K562 (cell line): ENCODE results near the gene OTOG. TPM values are rescaled to one million over a fixed set of nuclear protein-coding genes. Genes with fewer than 3 reads are reported as not detected.

Experiments used
- ATAC-seq: fragments of 200-7000 bp; cut with Tn5 transposase; 3 replicates; pipeline ENCODE4 v1.9.1; 2020; ENCODE audit warnings: moderate library complexity
- BruUV-seq: library from RNA; stranded (reverse); fragments of 400-500 nt; replicated peaks from 2 replicates; lab custom pipeline; 2021; lab: Mats Ljungman, UMichigan
- CTCF ChIA-PET: fragments of 300-600 bp; formaldehyde crosslinking; extraction: SDS; loops from one replicate; lab custom pipeline; 2021; ENCODE audit warnings: low intra/inter-chr PET ratio; lab: Yijun Ruan, JAX
- POLR2A ChIA-PET: fragments of 300-600, 350-650 bp; sonication (Branson Sonifier 250); formaldehyde crosslinking; extraction: SDS; loops from one replicate; lab custom pipeline; 2021; ENCODE audit warnings: antibody characterized with exemption, inconsistent platforms; lab: Yijun Ruan, JAX
- DNase-seq, 4 experiments: peaks; one replicate each; pipeline versions ENCODE4 v3.0.0 to v3.0.0-alpha.2; 2011 to 2018; ENCODE audit warnings: low spot score in 3 of 4, mixed read lengths in 3 of 4; ENCODE audit errors: extremely low read depth in 1 of 4
- FAIRE-seq: peaks from 2 replicates; lab custom pipeline; 2011; peaks lifted over from hg19 to GRCh38; lab: Jason Lieb, UNC
- H2AFZ ChIP-seq: 2 replicates; pipeline ENCODE4 v1.6.0; 2011; ENCODE audit warnings: low read depth, low read length, control low read depth, inconsistent platforms
- H3K27ac ChIP-seq: fragments of 200-600 bp; 3 replicates; pipeline ENCODE4 v1.8.0; 2011; ENCODE audit warnings: low read depth, mild to moderate bottlenecking, control low read depth, inconsistent platforms, low read length, moderate library complexity, mixed read lengths; ENCODE audit errors: extremely low read depth
- H3K27me3 ChIP-seq, 2 experiments: fragments of 300-600 bp in 1 of 2; 2 replicates in 1 of 2; 3 replicates in 1 of 2; pipeline versions ENCODE4 v1.6.0 to v1.8.0; 2011; ENCODE audit warnings: inconsistent platforms in 2 of 2, low read length in 2 of 2, mild to moderate bottlenecking in 1 of 2, mixed read lengths in 1 of 2, moderate library complexity in 1 of 2; ENCODE audit not compliant: control insufficient read depth in 2 of 2, insufficient read depth in 2 of 2
- H3K36me3 ChIP-seq: fragments of 300-600 bp; 3 replicates; pipeline ENCODE4 v1.8.0; 2011; ENCODE audit warnings: mild to moderate bottlenecking, low read length, inconsistent platforms; ENCODE audit not compliant: control insufficient read depth, insufficient read depth
- H3K4me1 ChIP-seq, 2 experiments: fragments of 200-600 bp in 1 of 2; replicated peaks in 1 of 2; 2 replicates in 1 of 2; 3 replicates in 1 of 2; pipeline versions ENCODE4 v1.5.1 to v1.8.0; 2011; ENCODE audit warnings: inconsistent platforms in 2 of 2, low read length in 2 of 2, mild to moderate bottlenecking in 1 of 2, mixed read lengths in 1 of 2, moderate library complexity in 1 of 2; ENCODE audit not compliant: control insufficient read depth in 2 of 2, insufficient read depth in 2 of 2
- H3K4me2 ChIP-seq: 2 replicates; pipeline ENCODE4 v1.6.1; 2011; ENCODE audit warnings: low read length, control low read depth, inconsistent platforms, mixed read lengths; ENCODE audit not compliant: insufficient read depth
- H3K4me3 ChIP-seq: fragments of 200-600 bp; sonication (generic), shearing (Covaris generic); 2 replicates; pipeline ENCODE4 v1.5.1; 2016; ENCODE audit warnings: control low read depth, inconsistent platforms
- H3K79me2 ChIP-seq: fragments of 200-600 bp; 3 replicates; pipeline ENCODE4 v1.8.0; 2011; ENCODE audit warnings: low read length, inconsistent platforms; ENCODE audit not compliant: control insufficient read depth, insufficient read depth
- H3K9ac ChIP-seq, 2 experiments: 2 replicates each; pipeline versions ENCODE4 v1.6.0 to v1.6.1; 2011; ENCODE audit warnings: low read depth in 2 of 2, low read length in 2 of 2, control low read depth in 1 of 2, inconsistent platforms in 1 of 2, mild to moderate bottlenecking in 1 of 2, mixed read lengths in 1 of 2; ENCODE audit not compliant: insufficient read depth in 1 of 2
- H3K9me1 ChIP-seq: one replicate; pipeline ENCODE4 v1.6.0; 2011; ENCODE audit warnings: inconsistent platforms, mild to moderate bottlenecking, low read length, moderate library complexity; ENCODE audit not compliant: control insufficient read depth, insufficient read depth
- H3K9me3 ChIP-seq: replicated peaks from 2 replicates; pipeline ENCODE4 v1.5.1; 2011; ENCODE audit warnings: low read depth, low read length, inconsistent platforms; ENCODE audit not compliant: control insufficient read depth, insufficient read depth
- H4K20me1 ChIP-seq: replicated peaks from 2 replicates; pipeline ENCODE4 v1.6.1; 2011; ENCODE audit warnings: low read length, inconsistent platforms, mixed read lengths; ENCODE audit not compliant: control insufficient read depth, insufficient read depth
- BDP1 ChIP-seq: IDR thresholded peaks from 3 replicates; pipeline ENCODE4 v1.6.1; 2011; ENCODE audit not compliant: insufficient read length, insufficient read depth
- NFATC3 ChIP-seq: fragments of 450-650 bp; IDR thresholded peaks from 2 replicates; pipeline ENCODE4 v1.6.1; 2017; ENCODE audit warnings: mild to moderate bottlenecking
- TFAM ChIP-seq: fragments of 250-450 bp; sonication (Bioruptor Pico); conservative IDR thresholded peaks from 2 replicates; pipeline ENCODE4 v1.5.0; 2021; ENCODE audit warnings: mild to moderate bottlenecking, moderate library complexity
- ZBTB17 ChIP-seq: fragments of 450-650 bp; formaldehyde crosslinking; IDR thresholded peaks from 2 replicates; pipeline ENCODE4 v1.4.0; 2020; ENCODE audit warnings: mild to moderate bottlenecking
- ZNF134 ChIP-seq: fragments of 250-450 bp; sonication (Bioruptor Pico); conservative IDR thresholded peaks from 2 replicates; pipeline ENCODE4 v1.4.0; 2020
- ZNF217 ChIP-seq: sonication (generic); formaldehyde crosslinking; IDR thresholded peaks from 2 replicates; pipeline ENCODE4 v1.8.0; 2022; ENCODE audit warnings: mild to moderate bottlenecking, missing genetic modification reagents
- ZNF592 ChIP-seq: fragments of 450-650 bp; IDR thresholded peaks from 2 replicates; pipeline ENCODE4 v1.6.1; 2017; ENCODE audit warnings: antibody characterized with exemption, mild to moderate bottlenecking
- WGBS: fragments of 100-300 bp; shearing (Covaris generic); methylation state at CpG from one replicate; pipeline ENCODE4 v1.1.6; 2016; ENCODE audit warnings: low coverage, mixed read lengths; ENCODE audit not compliant: insufficient coverage; ENCODE audit errors: missing lambda C conversion rate; 5-methylcytosine and 5-hydroxymethylcytosine counted together
- in situ Hi-C: fragments of 300-500 bp; cut with MboI; formaldehyde crosslinking; loops from 4 replicates; pipeline ENCODE4 v1.15.0; 2018; ENCODE audit warnings: inconsistent platforms, mixed read lengths
- intact Hi-C: fragments of 100-400 bp; cut with micrococcal nuclease; formaldehyde crosslinking; loops from 2 replicates; pipeline ENCODE4 v1.14.2; 2022
- polyA plus RNA-seq, 8 experiments: library from polyadenylated mRNA; depleted of rRNA in 4 of 8; stranded (reverse) in 5 of 8; unstranded in 3 of 8; fragments of >200 nt; fragmentation: Nextera tagmentation in 2 of 8; fragmentation: Illumina TruSeq in 1 of 8; extraction: Ambion mirVana in 2 of 8; extraction: Trizol in 1 of 8; gene quantifications; 2 replicates each; pipeline versions ENCODE4 v1.2.1 to v1.2.3, GENCODE V29; 2011 to 2014; ENCODE audit warnings: inconsistent platforms in 1 of 8, missing spikeins in 1 of 8
- total RNA-seq, 7 experiments: library from RNA; depleted of rRNA in 6 of 7; stranded (reverse); fragments of >200 nt in 6 of 7; fragmentation: Illumina TruSeq in 2 of 7; extraction: Trizol in 2 of 7; gene quantifications; 2 replicates each; pipeline versions ENCODE4 v1.2.1 to v1.2.3, GENCODE V29; 2011 to 2021; ENCODE audit warnings: low replicate concordance in 1 of 7

Gene OTOG
- total and polyA plus RNA-seq, 9 of the 15 experiments (the other 6 are each of a cell fraction or from before 2014, with no cell fraction given): not detected

GRCh38 chr11:17500673-17501072 lies 46.4 kb upstream of the OTOG start:
- TF ChIP-seq ZBTB17 (CRISPR knock-in tag) (no peak), TFAM (no peak), BDP1 (no peak), ZNF217 (no peak), ZNF134 (no peak), ZNF592 (no peak), NFATC3 (no peak)
- no peak overlapping the region for H3K4me3 ChIP-seq
- H3K9ac ChIP-seq: no peak overlapping the region
- ChIA-PET CTCF (interaction anchor here (1.1 kb wide), 1 partner anchor 117 kb away, joined by 4 read pairs; no protein-coding TSS in a partner anchor), POLR2A (no interaction called here)
- DNase-seq: no peak
- peaks cover 4% of the 10 kb centered on the region; the same call in 1 of the 2 replicates for H4K20me1 ChIP-seq
- peaks cover 4% of the 10 kb centered on the region for H3K9me1 ChIP-seq
- no peak for ATAC-seq
- no peaks in the 10 kb centered on the region for H3K9me3 ChIP-seq
- WGBS: 0% methylated on average over 12 of the region's 12 CpGs
- H3K27me3 ChIP-seq: peaks cover 0 to 53% of the 10 kb centered on the region in 2 experiments; a peak in 3 of 5 replicates
- no peak overlapping the region for H3K27ac ChIP-seq
- intact Hi-C loops (no loop called here), in situ Hi-C loops (no loop called here)
- no peaks in the 10 kb centered on the region for H3K79me2 ChIP-seq
- BruUV-seq: no TSS peak
- H3K4me1 ChIP-seq: no peaks in the 10 kb centered on the region
- no peak overlapping the region for H2AFZ ChIP-seq
- FAIRE-seq: no peak
- no peaks in the 10 kb centered on the region for H3K36me3 ChIP-seq
- no peak overlapping the region for H3K4me2 ChIP-seq
